ENCODE results near the gene PP2D1.

The PP2D1 gene

DNA sequence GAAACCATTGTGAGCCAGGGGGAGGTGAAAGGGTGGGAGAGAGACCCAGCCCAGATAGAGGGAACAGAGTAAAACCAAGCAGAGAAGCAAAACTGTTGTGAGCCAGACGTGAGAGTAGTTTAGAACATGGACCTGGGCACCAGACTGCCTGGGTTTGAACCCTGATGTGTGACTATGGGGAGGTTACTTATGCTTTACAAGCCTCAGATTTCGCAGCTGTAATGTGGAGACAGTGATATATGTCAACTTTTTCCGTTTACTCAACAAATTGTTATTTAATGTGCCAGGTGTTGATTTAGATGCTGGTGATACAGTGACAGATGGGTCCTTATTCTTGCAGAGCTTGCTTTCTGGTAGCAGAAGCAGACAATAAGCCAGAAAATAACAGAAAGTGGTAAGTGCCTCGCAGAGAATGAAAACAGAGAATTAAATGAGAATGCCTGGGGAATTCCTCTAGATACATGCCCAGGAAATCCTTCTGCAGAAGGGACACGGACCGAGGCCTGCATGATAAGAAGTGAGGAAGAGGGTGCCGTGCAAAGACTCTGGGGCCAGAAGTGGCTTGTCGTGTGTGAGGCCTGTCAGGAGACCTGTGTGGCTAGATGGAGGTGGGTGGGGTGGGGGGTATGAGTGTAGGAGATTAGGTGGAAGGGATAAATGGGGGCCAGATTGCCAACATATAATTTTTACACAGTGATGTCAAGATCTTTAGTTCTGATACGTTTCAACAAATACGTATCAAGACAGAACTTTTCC is 43.1 kb upstream of the PP2D1 start:
- peak overlapping the region in 3 of 7 experiments; percentile 25 to 51 (median 38) for H3K4me3 ChIP-seq (ENCODE audit: control insufficient read depth in 1 of 7, extremely low read depth in 1 of 7, insufficient read depth in 4 of 7, low read depth in 2 of 7, low read length in 6 of 7)
- DNase-seq = peak in 2 of 3 donors; percentile 72 to 81
- peak overlapping the region in 1 of 2 experiments; percentile 21 for H3K27ac ChIP-seq (ENCODE audit: insufficient read depth in 1 of 2, low read depth in 1 of 2, low read length in 2 of 2, poor library complexity in 1 of 2, severe bottlenecking in 2 of 2)
- no peaks in the 10 kb centered on the region for H3K27me3 ChIP-seq (replicated peaks in 2 of 5; ENCODE audit: control insufficient read depth in 4 of 5, insufficient read depth in 5 of 5, low read length in 4 of 5)
- peaks cover 8 to 42% (median 26%) of the 10 kb centered on the region in 4 experiments for H3K4me1 ChIP-seq (ENCODE audit: control extremely low read depth in 1 of 4, control insufficient read depth in 4 of 4, insufficient read depth in 4 of 4, low read length in 3 of 4)
- no peaks in the 10 kb centered on the region for H3K9me3 ChIP-seq (ENCODE audit: control extremely low read depth in 1 of 5, control insufficient read depth in 4 of 5, insufficient read depth in 2 of 5, low read depth in 1 of 5, low read length in 4 of 5)
- ChIA-PET CTCF (interaction anchor here (2.1 kb wide), 1 partner anchor 14 kb away, joined by 8 read pairs; the partner anchor contains the start of gene KAT2B), POLR2A (no interaction called here)
- H3K36me3 ChIP-seq (ENCODE audit: control insufficient read depth in 4 of 4, insufficient read depth in 4 of 4, low read length in 3 of 4) = peaks cover 0 to 3% (median 0%) of the 10 kb centered on the region in 4 experiments
- 11% methylated on average over 5 of the region's 10 CpGs for WGBS (ENCODE audit: insufficient coverage)

DNA sequence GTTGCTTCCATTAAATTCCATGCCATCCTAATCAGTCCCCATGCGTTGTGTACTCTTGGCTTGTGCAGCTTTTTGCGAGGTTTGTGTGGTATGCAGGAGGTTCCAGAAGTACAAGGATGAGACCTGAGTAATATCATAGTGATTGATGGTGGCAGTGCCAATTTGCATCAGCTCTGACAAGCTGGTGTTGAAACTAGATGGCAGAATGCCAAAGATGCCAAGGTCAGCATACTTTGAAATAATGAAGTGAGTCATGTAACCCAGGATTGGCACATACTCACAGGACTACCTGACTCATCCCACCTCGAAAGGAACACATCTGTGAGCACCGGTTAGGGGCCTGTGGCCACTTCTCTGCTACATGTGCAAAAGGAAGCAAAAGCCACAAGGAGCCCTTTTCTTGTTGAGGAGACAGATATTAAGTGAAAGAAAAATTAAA is 42.5 kb upstream of the PP2D1 start:
- CTCF ChIA-PET = interaction anchor here (2.1 to 2.6 kb wide), 2 partner anchors 11 to 13 kb away, joined by 8 to 9 read pairs; partner anchors contain the start of gene KAT2B
- H3K36me3 ChIP-seq (ENCODE audit: control insufficient read depth in 4 of 4, insufficient read depth in 4 of 4, low read length in 3 of 4) = peaks cover 0 to 3% (median 0%) of the 10 kb centered on the region in 4 experiments
- H3K27ac ChIP-seq (ENCODE audit: insufficient read depth in 1 of 2, low read depth in 1 of 2, low read length in 2 of 2, poor library complexity in 1 of 2, severe bottlenecking in 2 of 2) = peak overlapping the region in 1 of 2 experiments; percentile 21
- H3K4me3 ChIP-seq (ENCODE audit: control insufficient read depth in 1 of 7, extremely low read depth in 1 of 7, insufficient read depth in 4 of 7, low read depth in 2 of 7, low read length in 6 of 7) = peak overlapping the region in 2 of 7 experiments; percentile 25 to 51
- no peaks in the 10 kb centered on the region for H3K9me3 ChIP-seq (ENCODE audit: control extremely low read depth in 1 of 5, control insufficient read depth in 4 of 5, insufficient read depth in 2 of 5, low read depth in 1 of 5, low read length in 4 of 5)
- H3K27me3 ChIP-seq (replicated peaks in 2 of 5; ENCODE audit: control insufficient read depth in 4 of 5, insufficient read depth in 5 of 5, low read length in 4 of 5) = no peaks in the 10 kb centered on the region
- DNase-seq = peak; percentile 88 to 98 (median 98)
- peaks cover 8 to 39% (median 26%) of the 10 kb centered on the region in 4 experiments for H3K4me1 ChIP-seq (ENCODE audit: control extremely low read depth in 1 of 4, control insufficient read depth in 4 of 4, insufficient read depth in 4 of 4, low read length in 3 of 4)
- POLR2A ChIA-PET = no interaction called here
- WGBS (ENCODE audit: insufficient coverage) = 95% methylated on average over 2 of the region's 4 CpGs

DNA sequence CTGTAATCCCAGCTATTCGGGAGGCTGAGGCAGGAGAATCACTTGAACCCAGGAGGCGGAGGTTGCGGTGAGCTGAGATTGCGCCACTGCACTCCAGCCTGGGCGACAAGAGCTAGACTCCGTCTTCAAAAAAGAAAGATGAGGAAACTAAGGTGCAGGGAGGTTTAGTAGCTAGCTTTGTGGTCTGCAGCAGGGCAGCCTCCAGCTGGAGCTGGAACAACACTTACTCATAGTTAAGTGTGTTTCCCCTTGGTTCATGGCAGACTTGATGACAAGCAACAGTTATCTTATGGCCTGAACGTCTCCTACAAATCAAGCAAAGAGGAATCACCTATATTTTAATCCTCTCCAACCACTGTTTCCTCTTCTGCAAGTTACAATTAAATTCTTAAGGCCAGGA is 40.8 kb upstream of the PP2D1 start:
- WGBS (ENCODE audit: insufficient coverage) = 88% methylated on average over 5 of the region's 7 CpGs
- H3K27ac ChIP-seq (ENCODE audit: insufficient read depth in 1 of 2, low read depth in 1 of 2, low read length in 2 of 2, poor library complexity in 1 of 2, severe bottlenecking in 2 of 2) = no peak overlapping the region
- ChIA-PET CTCF (interaction anchor here (0.9 to 2.6 kb wide), 3 partner anchors 9 to 62 kb away, joined by 3 to 9 read pairs (median 8); partner anchors contain the start of gene KAT2B), POLR2A (no interaction called here)
- no peak overlapping the region for H3K4me3 ChIP-seq (ENCODE audit: control insufficient read depth in 1 of 7, extremely low read depth in 1 of 7, insufficient read depth in 4 of 7, low read depth in 2 of 7, low read length in 6 of 7)
- DNase-seq = peak in 1 of 3 donors; percentile 26
- H3K9me3 ChIP-seq (ENCODE audit: control extremely low read depth in 1 of 5, control insufficient read depth in 4 of 5, insufficient read depth in 2 of 5, low read depth in 1 of 5, low read length in 4 of 5) = no peaks in the 10 kb centered on the region
- peaks cover 8 to 47% (median 28%) of the 10 kb centered on the region in 4 experiments for H3K4me1 ChIP-seq (ENCODE audit: control extremely low read depth in 1 of 4, control insufficient read depth in 4 of 4, insufficient read depth in 4 of 4, low read length in 3 of 4)
- H3K27me3 ChIP-seq (replicated peaks in 2 of 5; ENCODE audit: control insufficient read depth in 4 of 5, insufficient read depth in 5 of 5, low read length in 4 of 5) = no peaks in the 10 kb centered on the region
- H3K36me3 ChIP-seq (ENCODE audit: control insufficient read depth in 4 of 4, insufficient read depth in 4 of 4, low read length in 3 of 4) = peaks cover 0 to 2% (median 0%) of the 10 kb centered on the region in 4 experiments

DNA sequence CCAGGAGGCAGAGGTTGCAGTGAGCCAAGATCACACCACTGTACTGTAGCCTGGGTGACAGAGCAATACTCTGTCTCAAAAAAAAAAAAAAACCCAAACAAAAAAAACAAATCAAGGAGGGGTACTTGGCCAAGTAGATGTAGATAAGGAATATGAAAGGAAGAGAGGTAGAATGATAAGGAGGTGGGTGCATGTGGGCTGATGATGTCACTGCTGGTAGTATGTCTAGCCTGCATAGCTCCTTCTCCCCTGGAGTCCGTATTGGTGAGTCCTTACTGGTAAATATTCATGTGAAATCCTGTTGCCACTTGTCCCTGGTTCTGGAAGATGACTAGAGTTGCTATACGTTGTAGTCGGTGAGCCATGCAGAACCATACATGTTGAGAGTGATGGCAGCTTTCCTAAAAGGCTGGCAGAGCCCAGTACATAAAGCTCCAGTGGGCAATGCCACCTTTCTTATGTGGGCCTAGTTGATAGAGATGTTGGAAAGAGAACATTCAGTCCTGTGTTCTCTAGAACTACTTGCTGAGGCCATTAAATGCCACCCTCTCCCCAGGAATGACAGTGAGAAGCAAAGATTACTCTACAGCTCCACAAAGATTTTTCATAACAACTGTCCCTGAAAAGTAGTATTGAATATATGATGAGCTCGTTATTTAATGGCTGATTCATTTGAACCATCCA is 39.2 kb upstream of the PP2D1 start:
- H3K4me1 ChIP-seq (ENCODE audit: control extremely low read depth in 1 of 4, control insufficient read depth in 4 of 4, insufficient read depth in 4 of 4, low read length in 3 of 4) = peaks cover 5 to 44% (median 25%) of the 10 kb centered on the region in 4 experiments
- POLR2A ChIA-PET = no interaction called here

DNA sequence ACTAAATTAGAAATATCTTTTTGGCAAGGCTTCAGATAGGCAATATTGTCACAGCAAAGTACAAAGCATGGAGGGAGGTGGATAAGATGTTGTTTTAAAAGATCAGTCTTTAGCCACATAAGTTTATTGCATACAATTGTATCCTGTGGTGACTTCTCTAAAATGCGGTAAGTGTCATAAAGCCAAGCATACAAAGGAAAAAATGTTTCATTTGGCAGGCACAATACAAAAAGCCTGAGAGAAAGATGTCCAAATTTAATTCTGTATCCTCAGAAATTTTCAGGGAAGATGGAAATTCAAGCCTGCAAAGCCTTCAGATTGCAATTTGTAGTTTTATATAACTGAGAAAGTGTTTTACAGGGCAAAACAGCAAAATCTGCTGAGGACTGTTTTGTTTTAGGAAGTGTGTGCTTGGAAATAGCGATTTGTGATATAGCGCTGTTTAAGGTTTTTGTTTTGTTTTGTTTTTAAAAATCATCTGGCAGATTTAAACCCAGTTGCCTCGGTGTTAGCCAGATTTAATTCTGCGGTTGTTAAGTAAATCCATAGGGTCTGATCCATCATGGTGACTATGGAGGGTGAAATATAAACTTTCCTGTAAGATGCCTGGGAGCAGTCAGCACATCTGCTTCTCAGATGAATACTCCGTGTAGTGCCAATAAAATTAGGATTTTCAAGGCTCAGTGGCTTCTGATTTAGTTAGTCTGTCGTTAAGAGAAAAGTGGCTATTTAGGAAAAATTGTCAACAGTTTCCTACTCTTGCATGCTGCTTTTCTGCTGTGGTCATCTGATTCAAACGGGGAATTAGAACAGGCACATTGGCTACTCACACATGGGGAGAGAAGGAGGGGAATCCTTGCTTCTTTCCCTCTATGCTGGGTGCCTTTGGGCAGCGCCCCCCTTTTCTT is 36.2 kb upstream of the PP2D1 start:
- WGBS (ENCODE audit: insufficient coverage) = 73% methylated on average over 8 of the region's 9 CpGs
- DNase-seq = peak in 2 of 3 donors; percentile 47 to 54
- Histone ChIP-seq H3K27ac (ENCODE audit: insufficient read depth in 1 of 2, low read depth in 1 of 2, low read length in 2 of 2, poor library complexity in 1 of 2, severe bottlenecking in 2 of 2) (peak overlapping the region in 1 of 2 experiments; percentile 22), H3K9me3 (ENCODE audit: control extremely low read depth in 1 of 5, control insufficient read depth in 4 of 5, insufficient read depth in 2 of 5, low read depth in 1 of 5, low read length in 4 of 5) (no peaks in the 10 kb centered on the region), H3K27me3 (replicated peaks in 2 of 5; ENCODE audit: control insufficient read depth in 4 of 5, insufficient read depth in 5 of 5, low read length in 4 of 5) (no peaks in the 10 kb centered on the region), H3K4me1 (ENCODE audit: control extremely low read depth in 1 of 4, control insufficient read depth in 4 of 4, insufficient read depth in 4 of 4, low read length in 3 of 4) (peaks cover 4 to 33% (median 13%) of the 10 kb centered on the region in 4 experiments), H3K4me3 (ENCODE audit: control insufficient read depth in 1 of 7, extremely low read depth in 1 of 7, insufficient read depth in 4 of 7, low read depth in 2 of 7, low read length in 6 of 7) (no peak overlapping the region), H3K36me3 (ENCODE audit: control insufficient read depth in 4 of 4, insufficient read depth in 4 of 4, low read length in 3 of 4) (no peaks in the 10 kb centered on the region)
- ChIA-PET CTCF (no interaction called here), POLR2A (no interaction called here)

More for the DNA sequence above, 39.2 kb upstream of the PP2D1 start:
- CTCF ChIA-PET = interaction anchor here (0.8 to 1.1 kb wide), 2 partner anchors 8 to 10 kb away, joined by 3 read pairs; no protein-coding TSS in a partner anchor
- H3K27ac ChIP-seq (ENCODE audit: insufficient read depth in 1 of 2, low read depth in 1 of 2, low read length in 2 of 2, poor library complexity in 1 of 2, severe bottlenecking in 2 of 2) = no peak overlapping the region
- DNase-seq = no peak
- no peaks in the 10 kb centered on the region for H3K36me3 ChIP-seq (ENCODE audit: control insufficient read depth in 4 of 4, insufficient read depth in 4 of 4, low read length in 3 of 4)
- no peaks in the 10 kb centered on the region for H3K9me3 ChIP-seq (ENCODE audit: control extremely low read depth in 1 of 5, control insufficient read depth in 4 of 5, insufficient read depth in 2 of 5, low read depth in 1 of 5, low read length in 4 of 5)
- H3K4me3 ChIP-seq (ENCODE audit: control insufficient read depth in 1 of 7, extremely low read depth in 1 of 7, insufficient read depth in 4 of 7, low read depth in 2 of 7, low read length in 6 of 7) = no peak overlapping the region
- no peaks in the 10 kb centered on the region for H3K27me3 ChIP-seq (replicated peaks in 2 of 5; ENCODE audit: control insufficient read depth in 4 of 5, insufficient read depth in 5 of 5, low read length in 4 of 5)
- WGBS (ENCODE audit: insufficient coverage) = 100% methylated on average over 2 of the region's 4 CpGs

DNA sequence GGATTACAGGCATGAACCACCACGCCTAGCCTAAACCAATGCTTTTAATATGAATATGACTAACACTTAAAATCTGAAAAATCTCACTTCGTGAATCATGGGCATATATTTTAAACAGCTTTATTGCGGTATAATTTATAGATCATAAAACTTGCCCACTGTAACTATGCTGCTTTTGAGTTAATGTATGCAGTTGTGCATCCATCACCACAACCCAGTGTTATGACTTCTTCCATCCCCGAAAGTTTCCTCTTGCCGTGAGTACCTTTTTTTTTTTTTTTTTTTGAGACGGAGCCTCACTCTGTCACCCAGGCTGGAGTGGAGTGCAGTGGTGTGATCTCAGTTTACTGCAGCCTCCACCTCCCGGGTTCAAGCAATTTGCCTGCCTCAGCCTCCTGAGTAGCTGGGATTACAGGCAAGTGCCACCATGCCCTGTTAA is 35.3 kb upstream of the PP2D1 start:
- Histone ChIP-seq H3K36me3 (ENCODE audit: control insufficient read depth in 4 of 4, insufficient read depth in 4 of 4, low read length in 3 of 4) (no peaks in the 10 kb centered on the region), H3K4me3 (ENCODE audit: control insufficient read depth in 1 of 7, extremely low read depth in 1 of 7, insufficient read depth in 4 of 7, low read depth in 2 of 7, low read length in 6 of 7) (no peak overlapping the region), H3K4me1 (ENCODE audit: control extremely low read depth in 1 of 4, control insufficient read depth in 4 of 4, insufficient read depth in 4 of 4, low read length in 3 of 4) (peaks cover 4 to 38% (median 20%) of the 10 kb centered on the region in 4 experiments), H3K27me3 (replicated peaks in 2 of 5; ENCODE audit: control insufficient read depth in 4 of 5, insufficient read depth in 5 of 5, low read length in 4 of 5) (no peaks in the 10 kb centered on the region), H3K9me3 (ENCODE audit: control extremely low read depth in 1 of 5, control insufficient read depth in 4 of 5, insufficient read depth in 2 of 5, low read depth in 1 of 5, low read length in 4 of 5) (no peaks in the 10 kb centered on the region), H3K27ac (ENCODE audit: insufficient read depth in 1 of 2, low read depth in 1 of 2, low read length in 2 of 2, poor library complexity in 1 of 2, severe bottlenecking in 2 of 2) (no peak overlapping the region)
- DNase-seq = no peak
- POLR2A ChIA-PET = interaction anchor here (0.5 kb wide), 1 partner anchor 166 kb away, joined by 3 read pairs; no protein-coding TSS in a partner anchor
- CTCF ChIA-PET = no interaction called here
- 86% methylated on average over 1 of the region's 7 CpGs for WGBS (ENCODE audit: insufficient coverage)

Data from common myeloid progenitor, CD34-positive (primary cell).